D721Med (cell line): Measurements from ENCODE around the gene CCNQ.

Experiments used
- DNase-seq: peaks from one replicate; pipeline ENCODE4 v3.0.0; 2011; ENCODE audit warnings: low spot score; ENCODE audit not compliant: insufficient read length
- FAIRE-seq: peaks from 2 replicates; lab custom pipeline; 2011; peaks lifted over from hg19 to GRCh38; lab: Jason Lieb, UNC
- CTCF ChIP-seq: IDR thresholded peaks from 2 replicates; pipeline ENCODE4 v1.5.1; 2012; ENCODE audit warnings: mild to moderate bottlenecking, control low read depth; ENCODE audit not compliant: insufficient read depth; ENCODE audit errors: missing control alignments

CCNQ gene

DNA sequence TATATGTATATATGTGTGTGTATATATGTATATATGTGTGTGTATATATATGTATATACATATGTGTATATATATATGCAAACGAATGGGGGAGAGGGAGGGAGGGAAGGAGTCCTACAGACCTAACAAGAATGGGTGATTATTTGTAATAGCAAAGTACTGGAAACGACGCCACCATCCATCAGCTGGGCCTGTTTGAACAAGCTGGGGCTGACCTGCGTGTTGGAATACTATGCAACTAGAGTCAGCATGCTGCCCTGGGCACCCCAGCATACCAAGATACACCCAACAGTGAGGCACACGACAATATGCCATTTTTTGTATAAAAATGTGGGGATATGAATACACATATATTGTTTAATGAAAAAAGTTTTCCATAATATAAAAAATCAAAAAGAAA, 21.6 kb upstream of the CCNQ start:
- DNase-seq = no peak
- no peak for TF ChIP-seq CTCF
- no peak for FAIRE-seq

- DNase-seq (no peak), FAIRE-seq (no peak)
- no peak for TF ChIP-seq CTCF
Observed at GRCh38 chrX:153614818-153615217, 15.9 kb upstream of the CCNQ start.

- no peak for DNase-seq
- FAIRE-seq = no peak
- no peak for TF ChIP-seq CTCF
Observed at GRCh38 chrX:153612413-153612812, 13.5 kb upstream of the CCNQ start.

- no peak for DNase-seq
- no peak for FAIRE-seq
- TF ChIP-seq CTCF = no peak
Observed at GRCh38 chrX:153611298-153612095, 12.6 kb upstream of the CCNQ start.

DNA sequence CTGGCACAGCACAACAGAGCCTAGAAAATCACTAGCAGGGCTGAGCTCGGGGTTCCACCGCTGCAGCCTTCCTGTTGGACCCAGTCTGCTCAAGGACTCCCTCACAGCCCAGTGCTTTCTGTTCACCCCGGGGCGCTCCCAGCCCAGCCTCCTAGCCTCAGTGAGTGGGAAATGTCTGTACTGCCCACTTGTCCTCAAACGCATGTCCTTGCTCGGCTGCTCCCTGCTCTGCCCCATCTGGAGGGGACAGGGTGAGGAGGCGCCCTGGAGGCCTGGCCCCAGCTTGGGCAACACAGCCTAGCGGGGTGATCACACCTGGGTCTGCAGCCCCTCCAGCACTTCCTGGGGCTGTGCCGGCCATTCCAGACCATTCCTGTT, 11.9 kb upstream of the CCNQ start:
- no peak for FAIRE-seq
- no peak for DNase-seq
- TF ChIP-seq CTCF = no peak

DNA sequence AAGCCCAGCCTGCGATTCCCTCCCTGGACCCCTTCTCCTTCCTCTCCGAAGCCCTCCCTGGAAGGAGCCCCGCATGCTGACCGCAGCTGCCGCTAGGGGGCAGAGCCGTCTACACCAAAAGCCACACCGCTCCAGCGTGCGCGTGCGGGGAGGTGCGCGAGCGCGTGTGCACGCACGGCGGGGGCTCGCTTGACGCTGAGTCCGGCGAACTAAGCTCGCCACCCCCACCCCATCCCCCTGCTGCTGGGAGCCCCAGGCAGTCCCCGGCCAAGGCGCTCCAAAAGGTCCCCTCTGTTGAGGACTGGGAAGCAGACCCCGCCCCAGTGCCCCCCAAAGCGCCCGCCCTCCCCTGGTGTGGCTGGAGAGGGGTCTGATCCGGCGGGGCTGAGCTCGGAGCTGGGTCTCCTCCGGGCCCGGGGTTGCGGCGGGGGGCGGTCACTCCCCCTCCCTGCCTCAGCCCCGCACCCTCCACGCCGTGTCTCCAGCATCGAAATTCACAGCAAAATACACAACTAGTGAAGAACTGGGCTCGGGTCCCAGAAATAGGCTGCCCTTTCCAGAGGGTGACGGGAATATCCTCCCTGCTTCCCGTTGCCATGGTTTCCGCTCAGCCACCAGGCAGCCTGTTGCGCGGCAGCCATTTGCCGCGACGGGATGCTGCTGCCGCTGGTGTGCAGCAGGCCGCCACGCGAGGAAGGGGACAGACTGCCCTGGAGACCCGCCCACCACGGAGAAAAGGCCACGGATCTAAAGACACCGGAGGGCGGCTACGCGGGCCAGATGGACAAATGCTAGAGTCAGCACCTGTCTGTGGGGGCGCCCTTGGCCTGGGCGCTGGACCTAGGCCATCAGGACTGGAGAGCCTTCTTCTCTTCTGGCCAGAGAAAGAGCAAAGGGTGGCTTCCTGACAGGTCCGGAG, 11.2 kb upstream of the CCNQ start:
- peak; percentile 67 for TF ChIP-seq CTCF
- FAIRE-seq (no peak), DNase-seq (no peak)
